Mesenteric fat pad (tissue), 1 donor: Measurements from ENCODE around the gene PRR7. TPM values are rescaled to one million over a fixed set of nuclear protein-coding genes. Genes with fewer than 3 reads are reported as not detected.

Experiments
- DNase-seq: peaks from one replicate; pipeline ENCODE4 v3.0.0-alpha.2; 2020; ENCODE audit warnings: low spot score
- total RNA-seq: library from RNA; stranded (reverse); fragmentation: NEBNext Ultra II Directional; extraction: Animal tissue kit (Norgen Biotek cat#: 25700); gene quantifications from one replicate; pipeline ENCODE4 v1.2.1, GENCODE V29; 2021
- donor health status: DM: yes; HTN: yes; CAD: no.

Gene PRR7
- total RNA-seq, 1 donor from 2014 or later = 1.00 TPM

DNA sequence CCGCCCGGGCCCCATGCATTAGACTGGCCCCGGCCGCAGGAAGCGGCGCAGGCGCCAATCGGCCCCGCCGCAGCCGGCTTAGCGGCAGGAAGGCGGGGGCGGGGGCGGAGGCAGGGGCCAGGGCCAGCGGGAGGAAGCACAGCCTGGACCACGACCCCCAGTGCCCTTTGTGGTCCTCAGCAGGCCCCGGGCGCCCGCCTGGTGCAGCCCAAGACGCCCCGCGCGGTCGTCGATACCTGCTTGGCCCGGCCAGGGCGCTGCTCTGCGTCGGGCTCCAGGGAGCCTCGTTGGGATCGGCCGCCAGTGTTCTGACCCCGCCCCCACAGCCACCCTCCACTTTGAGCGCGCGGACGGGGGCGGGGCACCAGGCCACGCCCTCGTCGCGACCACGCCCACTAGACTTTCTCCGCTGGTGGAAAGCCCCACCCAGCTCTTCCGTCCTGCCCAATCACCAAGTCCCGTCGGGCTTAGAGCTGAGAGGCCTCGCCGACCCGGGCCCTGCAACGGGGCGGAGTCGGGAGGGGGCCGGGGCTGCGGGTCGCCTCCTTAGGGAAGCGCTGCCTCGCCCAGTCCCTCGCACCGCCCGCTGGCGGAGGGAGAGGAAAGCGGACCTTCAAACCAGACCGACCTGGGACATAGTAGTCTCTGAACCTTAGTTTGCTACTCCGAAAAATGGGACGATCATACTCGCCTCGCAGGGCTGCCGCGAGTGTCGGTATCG lies 50.8 kb downstream of the PRR7 start, which contains the start of gene PDLIM7:
Gene PDLIM7, minus strand, starts transcription at position 313 of the 721 bp plus-strand sequence. CDS start 1,092 bp downstream, outside the sequence.
- peak; percentile 99 for DNase-seq

DNA sequence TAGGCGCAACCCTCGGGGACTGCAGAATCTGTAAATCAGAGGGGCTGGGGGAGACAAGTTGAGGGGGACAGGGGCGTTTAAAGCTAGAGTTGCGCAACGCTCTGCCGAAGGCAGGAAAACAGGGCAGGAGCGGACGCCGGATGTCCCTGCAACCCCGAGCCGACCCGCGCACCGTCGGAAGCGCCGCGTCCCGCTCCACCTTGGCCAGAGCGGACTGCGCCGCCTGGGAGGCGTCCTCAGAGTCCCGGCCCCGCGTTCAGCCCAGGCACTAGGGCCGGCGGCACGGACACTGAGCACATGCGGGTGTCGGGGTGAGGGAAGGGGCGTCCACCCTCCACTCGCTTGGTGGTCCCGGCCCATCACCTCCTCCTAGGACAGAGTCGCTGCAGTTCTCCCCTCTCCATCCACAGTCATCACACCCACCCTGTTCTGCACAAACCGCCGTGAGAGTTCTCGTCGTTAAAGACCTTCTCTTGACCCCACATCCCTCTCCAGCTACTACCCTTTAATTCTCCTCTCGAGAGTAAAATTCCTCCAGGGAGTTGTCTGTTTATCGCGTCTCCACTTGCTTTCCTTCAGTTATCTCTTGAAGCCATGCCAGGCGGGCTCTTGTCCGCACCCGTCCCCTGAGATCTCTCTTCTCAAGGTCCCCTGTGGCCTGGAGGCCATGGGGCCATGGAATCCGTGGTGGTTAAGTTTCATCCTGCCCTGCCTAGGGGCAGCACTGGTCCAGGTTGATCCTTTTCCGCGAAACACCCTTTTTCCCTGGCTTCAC lies 51.6 kb downstream of the PRR7 start:
- no peak for DNase-seq

GRCh38 chr5:177499842-177500241 lies 53.2 kb downstream of the PRR7 start:
- DNase-seq = no peak

- peak; percentile 96 for DNase-seq
Observed at GRCh38 chr5:177500685-177501522, 54.3 kb downstream of the PRR7 start.

DNA sequence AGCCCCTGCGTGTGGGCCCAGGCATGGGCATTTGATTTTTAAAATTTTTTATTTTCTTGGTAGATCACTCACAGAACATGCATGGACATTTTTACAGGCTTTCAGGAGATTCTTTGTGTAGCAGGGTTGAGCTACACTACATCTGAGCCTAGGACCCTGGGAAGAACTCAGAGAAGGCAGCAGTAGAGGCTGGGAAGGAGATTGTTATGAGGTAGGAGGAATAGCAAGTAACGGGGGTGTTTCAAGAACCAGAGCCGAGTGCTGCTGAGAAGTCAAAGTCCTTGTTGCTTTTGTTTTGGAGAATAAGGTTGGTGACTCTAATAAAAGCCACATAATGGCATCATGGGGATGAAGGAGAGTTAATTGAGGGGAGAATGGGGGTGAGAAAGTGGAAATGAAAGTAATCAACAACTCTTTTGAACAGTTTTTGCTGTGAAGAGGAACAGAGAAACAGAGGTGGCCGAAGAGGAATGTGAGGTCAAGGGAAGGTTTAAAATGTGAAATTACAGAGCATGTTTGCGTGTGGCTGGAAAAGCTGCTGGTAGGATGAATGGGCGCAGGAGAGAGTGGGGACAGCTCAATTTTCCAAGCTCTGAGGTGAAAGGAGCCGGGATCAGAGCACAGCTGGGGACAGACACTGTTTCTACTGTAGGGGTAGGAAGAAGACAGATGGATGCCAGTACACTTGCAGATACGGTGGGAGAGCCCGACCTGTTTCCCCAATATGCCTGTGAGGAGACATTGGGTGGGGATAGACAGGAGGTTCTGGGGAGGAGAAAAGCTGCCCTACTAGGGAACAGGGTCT lies 55.5 kb downstream of the PRR7 start:
- DNase-seq = no peak

DNA sequence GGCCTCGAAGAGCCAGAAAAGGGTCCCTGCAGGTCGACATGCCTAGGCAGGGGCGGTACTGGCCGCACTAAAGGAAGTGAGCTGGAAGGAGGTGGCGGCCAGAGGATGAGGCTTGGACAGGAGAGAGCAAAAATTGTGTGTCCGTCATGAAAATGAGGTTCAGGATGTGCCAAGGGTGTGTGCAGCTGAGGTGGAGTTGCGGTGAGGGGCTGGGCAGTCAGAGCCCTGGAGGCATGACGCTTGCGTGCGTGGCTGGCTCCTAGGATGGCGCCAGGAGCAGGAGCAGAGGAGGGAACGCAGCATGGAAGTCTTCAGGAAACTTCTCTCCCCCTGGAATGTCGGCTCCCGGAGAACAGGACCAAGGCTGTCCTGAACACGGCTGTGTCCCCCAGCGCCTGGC lies 56.3 kb downstream of the PRR7 start:
- DNase-seq = no peak

- DNase-seq = no peak
Observed at GRCh38 chr5:177503351-177504085, 56.9 kb downstream of the PRR7 start.

DNA sequence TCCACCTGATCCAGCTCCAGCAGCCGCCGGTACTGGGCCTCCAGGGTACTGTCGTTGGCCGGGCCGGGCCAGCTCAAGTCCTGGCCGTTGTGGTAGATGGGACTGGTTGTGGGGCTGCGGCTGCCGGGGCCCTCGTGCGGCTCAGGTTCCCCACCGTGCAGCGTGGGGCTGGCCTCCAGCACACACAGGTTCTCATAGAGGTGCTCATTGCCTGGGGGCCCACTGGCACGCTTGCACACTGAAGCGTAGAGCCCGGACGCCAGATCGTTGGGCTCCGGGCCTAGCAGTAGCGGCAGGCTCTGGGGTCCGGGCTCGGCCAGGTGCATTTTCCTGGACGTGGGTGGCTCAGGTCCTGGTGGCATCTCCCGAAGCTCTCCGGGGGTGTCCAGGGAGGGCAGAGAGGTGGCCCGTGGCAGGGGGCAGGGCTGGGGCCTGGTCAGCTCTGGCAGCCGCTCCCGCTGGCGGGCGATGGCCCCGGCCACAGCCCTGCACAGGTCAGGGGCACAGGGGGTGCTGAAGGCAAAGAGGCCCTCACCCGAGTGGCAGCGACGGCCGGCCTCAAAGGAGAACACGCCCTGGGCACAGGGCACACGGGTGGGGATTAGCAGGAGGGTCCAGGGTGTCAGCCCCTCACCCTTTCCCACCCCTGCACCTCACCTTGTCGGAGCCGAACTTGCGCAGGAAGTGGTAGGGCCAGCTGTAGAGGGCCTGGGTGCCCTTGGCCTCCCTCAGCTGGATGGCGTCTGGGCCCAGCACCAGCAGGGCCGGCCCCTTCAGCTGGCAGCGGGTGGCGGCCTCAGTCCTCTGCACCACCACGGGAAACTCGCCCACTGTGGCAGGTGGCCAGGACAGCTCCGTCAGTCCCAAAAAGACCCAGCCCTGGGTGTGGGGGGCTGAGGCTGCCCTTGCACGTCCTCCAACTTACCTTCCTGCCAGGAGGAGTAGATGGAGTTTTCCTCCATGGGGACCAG lies 57.8 kb downstream of the PRR7 start:
- no peak for DNase-seq

DNA sequence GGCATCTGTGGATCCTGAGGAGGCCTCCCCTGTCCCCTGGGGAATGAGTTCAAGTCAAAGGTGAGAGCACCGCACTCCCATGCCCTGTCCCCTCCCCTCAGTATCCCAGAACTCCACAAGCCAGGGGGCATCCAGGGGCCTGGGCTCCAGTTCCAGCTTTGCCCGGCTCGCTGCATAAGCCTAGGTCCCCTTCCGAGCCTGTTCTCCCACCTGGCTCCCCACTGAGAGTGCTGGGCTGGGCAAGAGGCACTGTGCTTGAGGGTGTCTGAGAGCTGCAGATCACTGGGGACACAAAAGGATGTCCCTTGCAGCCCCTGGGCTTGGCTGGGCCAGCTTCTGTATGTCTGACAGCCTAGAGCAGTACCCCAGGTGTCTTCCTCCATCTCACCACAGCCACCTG lies 58.5 kb downstream of the PRR7 start:
- DNase-seq = no peak

Other genes with a start within 250 kb of the PRR7 start
- 23.1 TPM for gene RAB24, start 143.1 kb upstream of the PRR7 start, total RNA-seq
- 110 TPM for gene PRELID1, start 143.0 kb upstream of the PRR7 start, total RNA-seq
- gene MXD3, start 134.9 kb upstream of the PRR7 start, total RNA-seq = 7.2 TPM
- 90.9 TPM for gene LMAN2, start 95.1 kb upstream of the PRR7 start, total RNA-seq
- gene RGS14, start 88.9 kb upstream of the PRR7 start, total RNA-seq = 8.2 TPM
- gene SLC34A1, start 62.4 kb upstream of the PRR7 start, total RNA-seq = not detected
- not detected for gene PFN3, start 46.2 kb upstream of the PRR7 start, total RNA-seq
- gene F12, start 37.2 kb upstream of the PRR7 start, total RNA-seq = not detected
- 30.1 TPM for gene GRK6, start 20.1 kb upstream of the PRR7 start, total RNA-seq
- gene DBN1, start 26.8 kb downstream of the PRR7 start, total RNA-seq = 44.3 TPM
- gene PDLIM7, start 50.8 kb downstream of the PRR7 start, total RNA-seq = 58.8 TPM
- 22.6 TPM for gene DOK3, start 63.0 kb downstream of the PRR7 start, total RNA-seq
- gene DDX41, start 70.1 kb downstream of the PRR7 start, total RNA-seq = 63.8 TPM
- 63.1 TPM for gene FAM193B, start 107.7 kb downstream of the PRR7 start, total RNA-seq
- gene TMED9, start 145.4 kb downstream of the PRR7 start, total RNA-seq = 168 TPM
- gene B4GALT7, start 153.3 kb downstream of the PRR7 start, total RNA-seq = 28.8 TPM